NOMO-1 treated with dmso at 0.1 percent for 144 hours (cell line): Measurements from ENCODE around the gene NBR1.
"Not testable (repeated sequence)": the region's sequence is repeated elsewhere in the genome, so short reads cannot be mapped to it uniquely, and the experiment has no call there.

ENCODE experiments used
- DNase-seq: peaks from one replicate; lab custom pipeline; 2025; ENCODE audit not compliant: unreplicated experiment; lab: John Stamatoyannopoulos, UW

NBR1 gene

GRCh38 chr17:43212641-43213490 is 41.9 kb downstream of the NBR1 start:
- DNase-seq: peak; percentile 13

GRCh38 chr17:43213545-43213944 is 42.5 kb downstream of the NBR1 start:
- DNase-seq: no peak

GRCh38 chr17:43215341-43215740 is 44.3 kb downstream of the NBR1 start:
- DNase-seq: no peak

DNA sequence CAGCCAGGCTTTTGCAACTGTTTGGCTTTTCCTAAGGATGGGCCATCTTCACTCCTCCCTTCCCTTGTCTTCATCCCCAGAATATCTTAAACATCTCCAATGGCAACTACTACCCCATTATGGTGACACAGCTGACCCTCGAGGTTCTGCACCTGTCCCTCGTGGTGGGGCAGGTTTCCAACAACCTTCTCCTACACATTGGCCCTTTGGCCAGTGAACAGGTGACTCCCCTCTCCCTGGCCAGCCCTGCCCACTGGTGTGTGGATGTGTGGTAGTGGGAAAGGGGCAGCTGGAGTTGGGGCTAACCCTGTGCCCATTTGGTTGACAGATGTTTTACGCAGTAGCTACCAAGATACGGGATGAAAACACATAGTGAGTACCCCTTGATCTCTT is 45.4 kb downstream of the NBR1 start:
- no peak for DNase-seq

DNA sequence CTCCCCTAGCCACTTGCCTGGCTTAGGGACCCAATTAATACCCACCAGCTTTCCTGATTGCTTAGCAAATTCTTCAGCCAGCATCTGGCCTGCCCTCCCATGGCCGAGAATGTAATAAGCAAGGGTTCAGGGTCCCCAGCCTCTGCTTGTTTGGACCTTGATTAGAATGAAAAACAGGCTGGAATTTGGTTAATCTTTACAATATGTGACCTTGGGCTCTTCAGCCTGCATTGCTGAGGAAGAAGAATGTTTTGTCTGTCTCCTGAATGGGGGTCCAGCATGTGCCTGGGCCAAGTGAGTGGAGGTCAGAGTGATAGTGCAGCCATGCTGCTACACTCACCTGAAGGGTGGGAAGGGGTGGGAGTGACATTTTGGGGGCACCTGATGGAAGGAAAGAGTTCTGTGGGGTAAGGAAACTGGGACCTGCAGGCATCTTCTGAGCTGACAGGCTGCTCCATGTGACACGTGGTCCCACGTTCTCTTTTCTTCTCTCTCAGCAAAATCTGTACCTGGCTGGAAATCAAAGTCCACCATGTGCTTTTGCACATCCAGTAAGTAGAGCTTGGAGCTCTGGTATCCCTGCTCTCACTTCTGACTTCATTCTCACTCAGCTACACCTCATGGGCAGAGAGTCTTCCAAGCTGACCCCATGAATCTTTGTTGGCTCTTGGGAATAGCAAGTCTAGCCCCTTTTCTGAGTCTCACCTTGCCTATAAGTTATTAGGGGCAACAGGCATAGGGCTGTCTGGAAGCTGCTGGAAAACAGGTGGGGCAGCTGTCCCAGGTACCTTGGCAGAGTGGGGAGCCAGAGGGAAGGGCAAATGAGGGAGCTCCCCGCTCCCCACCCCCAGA is 46.0 kb downstream of the NBR1 start:
- DNase-seq: no peak

- no peak for DNase-seq
These were observed 46.6 kb downstream of the NBR1 start for GRCh38 chr17:43217614-43218087.

DNA sequence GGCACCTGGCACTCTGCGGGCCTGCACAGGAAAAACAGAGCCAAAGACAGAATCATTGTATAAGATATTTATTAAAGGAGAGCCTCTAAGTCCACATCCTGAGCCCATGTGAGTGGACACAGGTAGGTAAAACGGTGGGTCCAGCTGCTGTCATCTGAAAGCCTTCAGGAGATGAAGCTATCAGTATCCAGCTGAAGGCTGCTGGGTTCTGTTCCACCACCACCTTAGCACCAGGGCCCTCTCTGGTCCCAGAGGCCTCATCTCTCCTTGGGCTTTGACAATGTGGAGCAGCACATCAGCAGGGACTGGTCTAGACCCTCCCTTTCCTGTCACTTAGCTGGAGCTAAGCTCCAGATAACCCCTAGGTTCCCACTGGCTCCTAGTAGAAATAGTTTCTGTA is 48.0 kb downstream of the NBR1 start:
- DNase-seq: no peak

- DNase-seq: no peak
These were observed 48.8 kb downstream of the NBR1 start for GRCh38 chr17:43219746-43220380.

GRCh38 chr17:43220511-43221125 is 49.6 kb downstream of the NBR1 start:
- DNase-seq: no peak

DNA sequence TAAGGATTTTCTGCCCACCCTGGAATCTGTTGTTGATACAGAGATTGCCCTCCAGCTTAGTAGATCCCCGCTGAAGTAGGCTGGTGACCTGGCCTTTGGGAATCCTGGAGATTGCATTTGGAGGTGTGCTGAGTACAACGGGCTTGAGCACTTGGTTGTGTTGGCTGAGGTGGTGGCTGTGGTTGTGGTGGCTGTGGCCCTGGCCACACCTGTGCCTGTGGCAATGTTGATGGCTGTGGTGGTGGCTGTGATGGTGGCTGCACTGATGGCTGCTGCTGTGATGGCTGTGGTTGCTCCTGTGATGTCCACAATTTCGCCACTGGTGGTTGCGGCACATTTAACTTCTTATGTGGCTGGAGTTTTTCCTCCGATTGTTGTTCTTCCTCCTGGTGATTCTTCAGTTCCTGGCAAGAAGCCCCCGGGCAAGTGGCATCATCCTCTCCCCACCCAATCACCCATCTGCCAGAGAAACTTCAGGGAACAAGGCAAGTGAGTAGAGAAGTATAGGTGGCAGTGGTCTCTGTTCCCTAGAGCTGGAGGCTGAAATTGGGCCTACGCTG is 53.2 kb downstream of the NBR1 start:
- DNase-seq: no peak

- DNase-seq: no peak
These were observed 55.4 kb downstream of the NBR1 start for GRCh38 chr17:43226393-43226792.

DNA sequence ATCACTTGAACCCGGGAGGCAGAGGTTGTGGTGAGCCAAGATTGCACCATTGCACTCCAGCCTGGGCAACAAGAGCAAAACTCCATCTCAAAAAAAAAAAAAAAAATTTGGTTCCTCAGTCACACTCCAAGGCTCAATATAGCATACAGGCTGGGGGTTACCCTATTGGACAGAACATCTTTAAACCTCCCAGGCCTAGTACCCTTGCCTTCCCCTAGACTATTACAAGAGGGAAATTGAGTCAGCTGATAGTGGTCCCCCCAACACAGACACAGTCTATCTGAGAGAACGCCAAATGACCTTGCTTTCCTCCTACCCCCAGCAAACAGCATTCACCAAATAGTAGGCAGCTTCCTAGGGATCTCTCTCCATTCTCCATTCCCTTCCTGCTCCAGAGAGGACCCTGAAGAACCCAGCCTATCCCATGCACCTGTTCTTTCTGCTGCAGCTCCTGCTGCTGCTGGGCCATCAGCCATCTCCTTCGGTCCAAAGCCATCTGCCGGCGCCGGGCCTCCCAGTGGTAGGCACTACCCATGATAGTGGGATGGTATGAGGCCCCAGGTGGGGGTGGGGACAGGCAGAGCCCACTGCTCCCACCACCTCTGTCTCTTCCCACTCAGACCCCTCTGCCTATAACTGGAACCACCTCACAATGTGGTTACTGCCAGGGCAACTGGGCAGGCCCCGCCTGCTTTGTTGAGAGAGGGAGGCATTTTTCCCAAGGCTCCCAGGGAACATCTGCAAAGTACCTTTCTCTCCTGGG is 57.2 kb downstream of the NBR1 start, which contains the start of gene CCDC200:
Gene CCDC200 (minus strand): TSS at position 604 of the 763 bp plus-strand sequence. CDS start 69 bp downstream, at position 535.
- DNase-seq: not testable (repeated sequence)

GRCh38 chr17:43231205-43232020 is 60.4 kb downstream of the NBR1 start:
- not testable (repeated sequence) for DNase-seq

DNA sequence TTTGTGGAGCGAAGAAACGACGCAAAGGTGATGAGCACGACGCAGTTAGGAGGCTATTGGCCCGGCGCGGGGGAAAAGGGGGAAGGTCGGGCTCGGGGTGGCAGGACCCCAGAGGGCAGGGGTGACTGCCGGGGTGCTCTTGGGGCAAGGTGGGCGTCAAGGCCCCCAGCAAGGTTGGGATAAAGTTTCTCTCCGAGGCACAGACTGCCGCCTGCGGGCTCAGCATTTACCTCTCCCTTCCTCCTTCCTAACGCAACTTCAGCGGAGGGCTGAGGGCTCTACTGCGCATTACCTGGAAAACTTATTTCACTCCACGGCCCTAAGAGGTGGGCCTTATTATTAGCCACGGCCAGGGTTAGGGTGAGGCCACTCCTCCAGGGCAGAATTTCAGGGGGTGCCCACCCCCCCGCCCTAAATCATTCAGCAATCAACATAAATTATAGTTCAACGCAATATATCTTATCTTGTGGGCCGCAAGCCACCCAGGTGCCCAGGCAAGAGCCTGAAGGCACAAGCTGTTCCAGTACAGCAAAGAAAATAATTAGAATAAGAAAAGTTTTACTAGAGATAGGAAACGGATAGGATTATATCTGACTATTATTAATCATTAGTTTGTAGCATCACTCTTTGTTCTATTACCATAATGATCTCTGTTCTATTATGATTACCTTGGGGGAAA is 61.1 kb downstream of the NBR1 start:
- DNase-seq: not testable (repeated sequence)

DNA sequence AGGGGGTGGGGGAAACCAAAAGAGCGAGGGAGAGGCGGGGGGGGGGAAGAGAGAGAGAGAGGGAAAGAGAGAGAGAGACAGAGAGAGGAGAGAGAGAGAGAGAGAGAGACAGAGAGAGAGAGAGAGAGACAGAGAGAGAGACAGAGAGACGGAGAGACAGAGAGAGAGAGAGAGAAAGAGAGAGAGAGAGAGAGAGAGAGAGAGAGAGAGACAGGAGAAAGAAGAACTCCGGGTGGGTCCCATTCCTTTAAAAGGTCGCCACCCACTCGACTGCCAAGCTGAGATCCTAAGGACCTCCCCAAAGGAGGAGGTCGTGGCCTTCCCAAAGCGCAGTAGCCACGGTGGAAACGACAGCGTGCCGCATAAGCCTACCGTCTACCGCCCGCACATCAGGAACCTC is 62.2 kb downstream of the NBR1 start:
- DNase-seq: not testable (repeated sequence)

DNA sequence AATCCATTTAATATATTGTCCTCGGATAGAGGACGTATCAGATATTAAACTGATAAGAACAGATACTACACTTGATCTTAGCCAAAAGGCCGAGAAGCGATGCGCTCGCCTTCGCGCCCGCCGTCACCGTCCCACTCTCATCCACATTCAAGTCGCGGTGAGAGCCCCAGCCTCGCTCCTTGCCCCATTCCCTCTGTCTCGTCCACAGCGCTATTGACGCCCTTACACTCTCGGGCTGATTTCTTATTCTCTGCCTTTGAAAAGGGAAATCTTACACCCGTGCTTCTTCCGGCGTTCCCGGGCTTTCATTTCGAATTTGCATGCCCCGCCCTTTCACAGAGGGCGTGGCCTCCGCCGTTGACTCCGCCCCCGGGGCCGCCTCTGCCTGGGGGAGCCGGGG is 62.9 kb downstream of the NBR1 start, which contains the start of gene RNU2-1:
Gene RNU2-1 (minus strand): TSS at position 101 of the 400 bp plus-strand sequence.
- not testable (repeated sequence) for DNase-seq

DNA sequence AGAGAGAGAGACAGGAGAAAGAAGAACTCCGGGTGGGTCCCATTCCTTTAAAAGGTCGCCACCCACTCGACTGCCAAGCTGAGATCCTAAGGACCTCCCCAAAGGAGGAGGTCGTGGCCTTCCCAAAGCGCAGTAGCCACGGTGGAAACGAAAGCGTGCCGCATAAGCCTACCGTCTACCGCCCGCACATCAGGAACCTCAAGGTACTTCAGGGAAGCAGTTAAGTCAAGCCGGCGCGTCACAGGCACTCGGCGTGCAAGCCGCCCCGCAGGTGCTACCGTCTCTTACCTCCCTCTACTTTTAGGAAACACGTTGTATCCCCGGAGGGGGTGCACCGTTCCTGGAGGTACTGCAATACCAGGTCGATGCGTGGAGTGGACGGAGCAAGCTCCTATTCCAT is 68.6 kb downstream of the NBR1 start:
- DNase-seq: not testable (repeated sequence)
